ENCODE measurements around the gene FOXS1. TPM values are rescaled to one million over a fixed set of nuclear protein-coding genes. Genes with fewer than 3 reads are reported as not detected.

Gene FOXS1
- total and polyA plus RNA-seq, 10 of the 15 experiments (the other 5 are each of a cell fraction or from before 2014, with no cell fraction given), result not detected

DNA sequence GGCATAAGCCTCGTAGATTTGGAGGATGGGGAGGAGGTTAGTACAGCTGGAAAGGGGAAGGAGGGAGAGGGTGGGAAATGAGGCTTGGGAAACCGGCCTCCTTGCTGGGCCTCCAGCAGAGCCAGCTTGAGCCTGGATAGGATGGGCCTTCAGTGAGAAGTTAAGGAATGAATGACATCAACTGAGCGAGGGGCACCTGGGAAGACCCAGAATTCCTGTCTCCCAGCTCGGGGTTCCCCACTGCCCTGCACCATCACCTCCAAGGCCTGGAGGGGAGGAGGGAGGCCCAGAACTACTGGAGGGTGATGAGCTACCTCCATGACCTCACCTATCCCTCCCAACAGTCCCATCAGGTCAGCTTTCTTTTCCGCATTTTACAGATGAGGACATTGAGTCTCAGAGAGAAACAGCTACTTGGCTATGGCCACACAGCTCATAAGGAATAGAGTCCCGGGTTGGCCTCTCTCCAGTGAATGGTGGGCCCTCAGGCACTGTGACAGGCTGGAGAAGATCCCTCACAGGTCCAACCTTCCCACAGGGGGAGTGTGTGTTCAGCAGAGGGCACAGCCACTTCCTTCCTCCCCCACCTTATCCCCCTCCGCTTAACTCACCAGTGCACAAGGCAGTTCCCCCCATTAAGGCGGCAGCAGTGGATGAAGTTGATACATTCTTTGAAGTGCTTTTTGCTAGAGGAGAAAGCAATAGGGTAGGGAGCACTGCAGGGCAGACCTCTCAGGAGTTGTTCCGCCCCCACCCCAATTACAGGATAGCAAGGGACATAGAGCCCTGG is 18.1 kb upstream of the FOXS1 start:
- DNase-seq (ENCODE audit: low read depth, low spot score) (no peak), ATAC-seq (no peak), FAIRE-seq (no peak)
- Histone ChIP-seq H3K4me1 (ENCODE audit: control insufficient read depth, insufficient read depth, low read length) (peaks cover 12% of the 10 kb centered on the region), H3K9ac (ENCODE audit: control insufficient read depth, insufficient read depth, low read length) (no peak overlapping the region), H3K27ac (ENCODE audit: control insufficient read depth, insufficient read depth) (no peak overlapping the region), H3K4me3 (no peak overlapping the region), H3K27me3 (replicated peaks in 1 of 2; ENCODE audit: control insufficient read depth in 2 of 2, insufficient read depth in 2 of 2, low read length in 1 of 2) (peaks cover 0 to 9% of the 10 kb centered on the region in 2 experiments; a peak in 1 of 4 replicates), H3K36me3 (ENCODE audit: control insufficient read depth in 2 of 2, insufficient read depth in 2 of 2, low read length in 1 of 2) (no peaks in the 10 kb centered on the region), H3K9me3 (replicated peaks; ENCODE audit: control insufficient read depth, insufficient read depth, low read length) (no peaks in the 10 kb centered on the region), H2AFZ (ENCODE audit: control insufficient read depth, low read depth, low read length) (no peak overlapping the region), H3K79me2 (ENCODE audit: control insufficient read depth, insufficient read depth, low read length) (no peaks in the 10 kb centered on the region), H4K20me1 (ENCODE audit: control insufficient read depth, insufficient read depth) (no peaks in the 10 kb centered on the region), H3K4me2 (ENCODE audit: control insufficient read depth, insufficient read depth) (no peak overlapping the region)
- in situ Hi-C loops (cut with MboI), result no loop called here
- POLR2A ChIA-PET, result interaction anchor here (0.6 to 0.7 kb wide), 2 partner anchors 60 to 87 kb away, joined by 3 to 8 read pairs; no protein-coding TSS in a partner anchor
- SMC1A ChIA-PET (ENCODE audit: uncharacterized antibody, unreplicated experiment), result interaction anchor here (1.0 to 2.6 kb wide), 5 partner anchors 8 to 88 kb away, joined by 3 to 10 read pairs (median 4); partner anchors contain the start of gene PDRG1
- WGBS (ENCODE audit: insufficient coverage, insufficient replicate concordance, low lambda C conversion rate, missing lambda C conversion rate), result 37% methylated on average over 9 of the region's 9 CpGs
- TF ChIP-seq RAD51 (IDR thresholded peaks at IDR 0.05) (no peak), SPI1 (IDR thresholded peaks at IDR 0.05; ENCODE audit: borderline replicate concordance, insufficient read depth, low read depth, low read length) (no peak), EP300 (IDR thresholded peaks at IDR 0.05; ENCODE audit: borderline replicate concordance in 1 of 2, control insufficient read depth in 1 of 2, low read depth in 2 of 2, low read length in 2 of 2) (no peak), KDM1A (IDR thresholded peaks at IDR 0.05; ENCODE audit: borderline replicate concordance) (no peak)
- no TSS peak for BruUV-seq (replicated peaks)
- intact Hi-C loops (cut with micrococcal nuclease; ENCODE audit: unreplicated experiment), result no loop called here
- CTCF ChIA-PET, result interaction anchor here (0.7 to 2.4 kb wide), 6 partner anchors 12 to 228 kb away, joined by 3 to 13 read pairs (median 3); partner anchors contain the start of gene PDRG1
- RAD21 ChIA-PET (ENCODE audit: unreplicated experiment), result interaction anchor here (0.6 to 2.4 kb wide), 2 partner anchors 13 to 88 kb away, joined by 3 to 14 read pairs; partner anchors contain the start of gene PDRG1

- no peak overlapping the region for H3K27ac ChIP-seq (ENCODE audit: control insufficient read depth, insufficient read depth)
- 71% methylated on average over 7 of the region's 8 CpGs for WGBS (ENCODE audit: insufficient coverage, insufficient replicate concordance, low lambda C conversion rate, missing lambda C conversion rate)
- ATAC-seq, result no peak
- H3K27me3 ChIP-seq (replicated peaks in 1 of 2; ENCODE audit: control insufficient read depth in 2 of 2, insufficient read depth in 2 of 2, low read length in 1 of 2), result peaks cover 0 to 9% of the 10 kb centered on the region in 2 experiments; a peak in 1 of 4 replicates
- ChIA-PET CTCF (interaction anchor here (0.6 to 13.1 kb wide), 7 partner anchors 10 to 618 kb away, joined by 3 to 307 read pairs (median 3); partner anchors contain the start of gene PDRG1), POLR2A (interaction anchor here (0.6 to 1.3 kb wide), 7 partner anchors 9 to 88 kb away, joined by 3 to 8 read pairs (median 4); no protein-coding TSS in a partner anchor), RAD21 (ENCODE audit: unreplicated experiment) (interaction anchor here (0.6 to 2.4 kb wide), 5 partner anchors 9 to 171 kb away, joined by 3 to 14 read pairs (median 3); partner anchors contain the start of gene PDRG1), SMC1A (ENCODE audit: uncharacterized antibody, unreplicated experiment) (interaction anchor here (0.8 to 2.6 kb wide), 4 partner anchors 9 to 90 kb away, joined by 3 to 10 read pairs (median 4); partner anchors contain the start of gene PDRG1)
- H3K9me3 ChIP-seq (replicated peaks; ENCODE audit: control insufficient read depth, insufficient read depth, low read length), result no peaks in the 10 kb centered on the region
- peaks cover 10% of the 10 kb centered on the region for H3K4me1 ChIP-seq (ENCODE audit: control insufficient read depth, insufficient read depth, low read length)
- H2AFZ ChIP-seq (ENCODE audit: control insufficient read depth, low read depth, low read length), result no peak overlapping the region
- H4K20me1 ChIP-seq (ENCODE audit: control insufficient read depth, insufficient read depth), result no peaks in the 10 kb centered on the region
- BruUV-seq (replicated peaks), result no TSS peak
- in situ Hi-C loops (cut with MboI), result no loop called here
- H3K4me3 ChIP-seq, result no peak overlapping the region
- no peak overlapping the region for H3K4me2 ChIP-seq (ENCODE audit: control insufficient read depth, insufficient read depth)
- H3K36me3 ChIP-seq (ENCODE audit: control insufficient read depth in 2 of 2, insufficient read depth in 2 of 2, low read length in 1 of 2), result no peaks in the 10 kb centered on the region
- no peak for FAIRE-seq
- no peak overlapping the region for H3K9ac ChIP-seq (ENCODE audit: control insufficient read depth, insufficient read depth, low read length)
- intact Hi-C loops (cut with micrococcal nuclease; ENCODE audit: unreplicated experiment), result no loop called here
- no peak for DNase-seq (ENCODE audit: low read depth, low spot score)
- no peak for TF ChIP-seq TBL1XR1 (IDR thresholded peaks at IDR 0.05; ENCODE audit: low read depth, low read length)
- no peaks in the 10 kb centered on the region for H3K79me2 ChIP-seq (ENCODE audit: control insufficient read depth, insufficient read depth, low read length)
These were observed 17.1 kb upstream of the FOXS1 start for GRCh38 chr20:31862506-31862905.

Measured in GM12878 (cell line).